ENCODE data around the gene USH2A.
A peak's percentile ranks its signal among the peaks of the same experiment; 100 is the strongest.

The USH2A gene

DNA sequence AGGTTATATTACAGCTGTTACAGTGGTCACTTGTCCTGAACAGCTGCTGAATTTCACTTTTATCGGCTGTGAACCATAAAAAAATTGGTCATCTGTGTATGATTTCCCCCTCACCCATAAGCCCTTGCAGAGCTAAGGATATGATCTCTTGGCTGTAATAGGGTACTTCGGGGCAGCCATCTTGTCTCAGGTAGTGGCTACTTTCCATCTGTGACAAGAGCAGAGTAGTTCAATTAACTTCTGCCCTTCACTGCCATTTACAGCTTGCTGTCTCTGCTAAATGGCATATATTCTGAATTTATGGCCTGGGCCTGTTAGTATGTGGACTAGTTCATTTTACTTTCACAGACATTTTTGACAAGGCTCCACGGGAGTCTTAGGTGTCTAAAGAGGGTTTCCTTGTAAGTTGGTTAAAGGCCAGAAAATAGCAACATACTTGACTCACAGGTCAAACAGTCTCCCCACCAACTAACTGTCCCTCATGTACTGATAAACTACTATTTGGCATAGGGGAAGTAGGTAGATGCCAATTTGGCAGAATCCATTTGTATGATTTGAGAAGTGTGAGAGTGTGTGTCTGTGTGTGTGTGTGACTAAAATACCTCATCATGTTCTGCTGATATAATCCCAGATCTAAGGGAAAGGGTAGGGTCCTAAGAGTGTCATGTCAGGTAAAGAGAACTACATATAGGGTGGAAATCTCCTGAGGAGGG is 704.5 kb downstream of the USH2A start:
- H3K4me3 ChIP-seq (replicated peaks; ENCODE audit: low read depth, low read length): no peak overlapping the region
- DNase-seq (ENCODE audit: extremely low read depth, low read depth): no peak
- TF ChIP-seq, protein P1, sequence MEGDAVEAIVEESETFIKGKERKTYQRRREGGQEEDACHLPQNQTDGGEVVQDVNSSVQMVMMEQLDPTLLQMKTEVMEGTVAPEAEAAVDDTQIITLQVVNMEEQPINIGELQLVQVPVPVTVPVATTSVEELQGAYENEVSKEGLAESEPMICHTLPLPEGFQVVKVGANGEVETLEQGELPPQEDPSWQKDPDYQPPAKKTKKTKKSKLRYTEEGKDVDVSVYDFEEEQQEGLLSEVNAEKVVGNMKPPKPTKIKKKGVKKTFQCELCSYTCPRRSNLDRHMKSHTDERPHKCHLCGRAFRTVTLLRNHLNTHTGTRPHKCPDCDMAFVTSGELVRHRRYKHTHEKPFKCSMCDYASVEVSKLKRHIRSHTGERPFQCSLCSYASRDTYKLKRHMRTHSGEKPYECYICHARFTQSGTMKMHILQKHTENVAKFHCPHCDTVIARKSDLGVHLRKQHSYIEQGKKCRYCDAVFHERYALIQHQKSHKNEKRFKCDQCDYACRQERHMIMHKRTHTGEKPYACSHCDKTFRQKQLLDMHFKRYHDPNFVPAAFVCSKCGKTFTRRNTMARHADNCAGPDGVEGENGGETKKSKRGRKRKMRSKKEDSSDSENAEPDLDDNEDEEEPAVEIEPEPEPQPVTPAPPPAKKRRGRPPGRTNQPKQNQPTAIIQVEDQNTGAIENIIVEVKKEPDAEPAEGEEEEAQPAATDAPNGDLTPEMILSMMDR (IDR thresholded peaks at IDR 0.05; ENCODE audit: low read depth, low read length, missing control alignments): no peak

DNA sequence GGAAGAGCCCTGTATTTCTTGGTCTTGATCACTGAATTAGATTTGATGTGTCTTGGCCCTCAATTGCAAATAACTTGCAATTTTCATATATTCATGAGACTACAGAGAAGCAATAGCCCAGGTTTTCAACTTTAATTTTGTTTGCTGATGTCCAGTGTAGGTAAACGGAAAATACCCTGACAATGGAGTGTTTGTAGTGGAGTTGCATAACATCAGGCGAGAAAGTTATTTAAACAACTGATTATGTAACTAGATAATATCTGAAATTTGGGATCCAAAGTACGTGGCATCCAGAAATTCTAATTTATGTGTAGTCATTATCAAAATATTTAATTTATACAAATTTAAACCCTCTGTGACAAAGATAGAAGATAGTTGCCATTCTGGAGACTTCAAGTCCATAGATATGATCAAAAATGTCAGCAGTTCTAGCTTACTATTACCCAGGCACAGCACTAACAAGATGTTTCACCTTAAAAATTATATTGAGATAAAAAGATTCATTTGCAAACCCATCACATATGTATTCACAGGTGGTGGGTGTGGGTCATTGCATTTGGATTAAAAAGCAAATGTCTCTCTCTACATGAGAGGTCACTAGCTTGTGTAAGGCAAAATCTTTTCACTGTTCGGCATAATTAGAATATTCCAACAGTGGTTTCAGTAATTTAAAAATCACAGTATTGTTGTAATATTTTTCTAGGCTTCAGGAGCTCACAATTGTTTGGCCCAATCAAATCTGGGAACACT is 705.4 kb downstream of the USH2A start:
- TF ChIP-seq, protein P1 (IDR thresholded peaks at IDR 0.05; ENCODE audit: low read depth, low read length, missing control alignments): no peak
- DNase-seq (ENCODE audit: extremely low read depth, low read depth): no peak
- H3K4me3 ChIP-seq (replicated peaks; ENCODE audit: low read depth, low read length): no peak overlapping the region

DNA sequence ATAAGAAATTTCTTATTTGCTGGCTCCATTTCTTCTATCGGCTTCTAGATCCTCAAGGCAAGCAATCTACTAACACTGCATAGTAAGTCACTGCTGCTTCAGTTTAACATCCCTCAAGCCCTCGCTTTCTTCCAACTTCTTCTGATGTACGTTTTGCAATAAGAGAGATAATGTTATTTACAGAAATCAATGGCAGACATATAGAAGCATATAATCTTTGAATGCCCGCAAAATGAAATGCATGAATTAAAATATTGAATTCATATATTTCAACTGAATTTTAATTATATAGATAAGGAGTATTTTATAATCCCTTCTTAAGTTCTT is 712.4 kb downstream of the USH2A start:
- TF ChIP-seq, protein P1 (IDR thresholded peaks at IDR 0.05; ENCODE audit: low read depth, low read length, missing control alignments): no peak
- no peak for DNase-seq (ENCODE audit: extremely low read depth, low read depth)
- H3K4me3 ChIP-seq (replicated peaks; ENCODE audit: low read depth, low read length): no peak overlapping the region

DNA sequence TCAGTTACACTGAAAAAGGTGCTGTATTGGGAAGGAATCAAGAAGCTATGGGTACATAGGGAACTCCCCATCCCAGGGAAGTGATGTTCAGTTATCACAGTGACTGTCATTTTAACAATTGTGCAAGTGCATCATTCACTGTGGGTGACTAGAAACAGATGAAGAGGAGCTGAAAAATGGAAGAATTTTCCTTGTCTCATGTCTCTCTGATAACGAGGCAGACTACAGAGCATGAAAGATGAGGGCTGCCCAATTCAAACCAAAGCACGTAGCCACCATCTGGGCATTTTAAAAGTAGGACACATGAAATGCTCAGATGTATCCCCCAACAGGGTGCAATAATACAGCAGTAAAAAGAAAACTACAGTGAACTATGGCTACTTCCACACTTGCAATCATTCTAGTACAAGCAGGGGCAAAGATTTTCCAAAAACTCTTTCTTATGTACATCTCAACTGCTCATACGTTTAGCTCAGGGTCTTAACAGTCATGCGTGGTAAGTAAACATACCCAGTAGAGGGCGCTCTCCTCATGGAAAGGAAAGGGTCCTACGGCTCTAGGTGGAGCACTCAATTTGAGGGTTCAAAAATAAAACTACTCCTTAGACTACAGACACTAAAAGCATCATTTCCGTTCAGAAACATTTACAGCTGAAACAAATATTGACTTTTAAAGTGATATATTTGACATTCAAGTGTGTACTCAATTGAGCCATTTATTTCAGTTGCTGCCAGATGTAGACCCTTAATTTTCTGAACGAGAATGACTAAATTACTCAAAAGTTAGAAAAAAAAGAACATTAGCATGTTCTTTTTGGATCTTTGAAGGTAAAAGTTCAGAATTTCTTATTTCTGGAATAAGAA is 713.0 kb downstream of the USH2A start:
- DNase-seq (ENCODE audit: extremely low read depth, low read depth): peak; percentile 42
- no peak overlapping the region for H3K4me3 ChIP-seq (replicated peaks; ENCODE audit: low read depth, low read length)
- TF ChIP-seq, protein P1 (IDR thresholded peaks at IDR 0.05; ENCODE audit: low read depth, low read length, missing control alignments): peak; percentile 76

DNA sequence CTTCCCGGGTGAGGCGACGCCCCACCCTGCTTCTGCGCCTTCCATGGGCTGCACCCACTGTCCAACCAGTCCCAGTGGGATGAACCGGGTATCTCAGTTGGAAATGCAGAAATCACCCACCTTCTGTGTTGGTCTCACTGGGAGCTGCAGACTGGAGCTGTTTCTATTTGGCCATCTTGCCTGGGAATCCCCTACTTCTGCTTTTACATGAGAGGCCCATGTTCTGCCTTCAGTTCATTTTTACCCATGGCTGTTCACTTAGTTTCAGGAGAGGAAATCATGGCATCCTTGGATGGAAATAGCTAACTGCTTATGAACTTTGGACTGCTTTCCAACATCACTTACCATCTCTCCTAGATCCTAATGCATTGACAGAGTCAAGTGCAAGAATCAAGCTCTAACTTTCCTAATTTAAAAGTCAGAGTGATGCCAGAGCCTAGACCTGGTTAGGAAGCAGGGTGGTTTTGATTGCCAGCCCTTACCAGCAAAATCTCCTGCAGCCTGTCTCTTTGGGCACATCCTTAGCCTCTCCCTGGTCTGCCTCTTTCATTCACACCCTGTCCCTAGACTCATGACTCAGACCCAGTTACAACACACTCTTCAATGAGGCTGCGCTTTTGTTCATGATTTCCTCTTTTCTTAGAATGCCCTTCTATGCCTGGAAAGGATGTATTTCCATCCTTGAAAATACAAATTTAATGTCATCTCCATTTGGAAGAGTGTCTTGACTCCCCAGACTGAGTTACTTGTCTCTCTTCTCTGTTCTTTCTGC is 719.0 kb downstream of the USH2A start:
- TF ChIP-seq, protein P1 (IDR thresholded peaks at IDR 0.05; ENCODE audit: low read depth, low read length, missing control alignments): no peak
- no peak overlapping the region for H3K4me3 ChIP-seq (replicated peaks; ENCODE audit: low read depth, low read length)
- no peak for DNase-seq (ENCODE audit: extremely low read depth, low read depth)

DNA sequence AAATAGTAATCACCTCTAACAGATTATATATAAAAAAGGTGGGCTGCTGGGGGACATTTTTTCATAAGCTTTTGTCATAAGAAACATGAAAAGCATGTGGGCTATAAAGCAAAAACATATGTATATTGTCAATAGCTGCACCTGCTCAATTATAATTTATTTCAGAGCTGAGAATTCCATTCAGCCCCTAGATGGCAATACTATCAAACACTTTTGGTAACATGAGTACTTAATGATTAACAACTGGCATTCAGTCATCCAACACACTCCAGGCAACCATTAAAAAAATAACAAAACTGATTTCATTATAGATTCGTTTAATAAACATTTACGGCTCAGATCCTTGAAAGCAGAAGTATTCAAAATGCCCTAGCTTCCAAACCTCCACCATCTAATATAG is 741.0 kb downstream of the USH2A start:
- no peak overlapping the region for H3K4me3 ChIP-seq (replicated peaks; ENCODE audit: low read depth, low read length)
- TF ChIP-seq, protein P1 (IDR thresholded peaks at IDR 0.05; ENCODE audit: low read depth, low read length, missing control alignments): no peak
- no peak for DNase-seq (ENCODE audit: extremely low read depth, low read depth)
